Muscle layer of duodenum (tissue), 2 donors: ENCODE results near the gene SPAG16.

Experiments used
- H3K27ac ChIP-seq: one replicate; pipeline ENCODE4 v1.7.0; 2013; ENCODE audit warnings: mild to moderate bottlenecking, low read length
- H3K27me3 ChIP-seq: one replicate; pipeline ENCODE4 v1.7.0; 2013; ENCODE audit warnings: low read depth, mild to moderate bottlenecking, control low read depth, low read length
- H3K36me3 ChIP-seq, 2 donors: one replicate each; pipeline ENCODE4 v1.7.0; 2013; ENCODE audit warnings: low read length in 2 of 2, control low read depth in 1 of 2, mild to moderate bottlenecking in 1 of 2; ENCODE audit not compliant: insufficient read depth in 2 of 2, control insufficient read depth in 1 of 2
- H3K4me1 ChIP-seq, 2 donors: one replicate each; pipeline ENCODE4 v1.7.0; 2013; ENCODE audit warnings: low read length in 2 of 2, mild to moderate bottlenecking in 2 of 2, control low read depth in 1 of 2, moderate library complexity in 1 of 2; ENCODE audit not compliant: insufficient read depth in 2 of 2, control insufficient read depth in 1 of 2
- H3K4me3 ChIP-seq, 2 donors: one replicate each; pipeline ENCODE4 v1.7.0; 2013; ENCODE audit warnings: low read length in 2 of 2, low read depth in 1 of 2, mild to moderate bottlenecking in 1 of 2
- H3K9me3 ChIP-seq, 2 donors: one replicate each; pipeline ENCODE4 v1.7.0; 2013; ENCODE audit warnings: low read length in 2 of 2, control low read depth in 1 of 2, mild to moderate bottlenecking in 1 of 2; ENCODE audit not compliant: control insufficient read depth in 1 of 2
- donor health status: healthy.

Gene SPAG16

GRCh38 chr2:213847316-213847715 is 563.1 kb downstream of the SPAG16 start:
- H3K4me1 ChIP-seq: no peaks in the 10 kb centered on the region
- no peaks in the 10 kb centered on the region for H3K9me3 ChIP-seq
- no peak overlapping the region for H3K4me3 ChIP-seq
- no peaks in the 10 kb centered on the region for H3K27me3 ChIP-seq
- H3K36me3 ChIP-seq: no peaks in the 10 kb centered on the region
- no peak overlapping the region for H3K27ac ChIP-seq

DNA sequence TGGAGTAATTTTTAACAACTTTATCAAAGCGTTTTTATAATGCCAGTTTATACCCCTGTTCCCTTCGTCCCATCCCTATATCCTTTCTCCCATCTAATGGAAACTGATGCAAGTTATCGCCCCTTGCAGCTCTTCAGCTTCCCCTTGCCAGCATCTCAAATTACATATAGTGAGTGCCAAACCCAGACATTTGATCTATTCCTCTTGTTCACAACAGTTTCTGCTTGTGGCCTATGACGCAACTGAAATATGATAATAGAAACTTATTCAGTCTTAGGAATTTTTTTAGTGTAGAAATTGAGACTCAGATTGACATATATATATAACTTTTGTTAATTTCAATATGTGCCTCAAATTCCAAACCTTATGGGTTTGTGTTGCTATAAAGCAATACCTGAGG is 564.4 kb downstream of the SPAG16 start:
- Histone ChIP-seq H3K9me3 (no peaks in the 10 kb centered on the region), H3K4me1 (no peaks in the 10 kb centered on the region), H3K4me3 (no peak overlapping the region), H3K27ac (no peak overlapping the region), H3K36me3 (no peaks in the 10 kb centered on the region), H3K27me3 (no peaks in the 10 kb centered on the region)

- H3K27me3 ChIP-seq: no peaks in the 10 kb centered on the region
- H3K4me3 ChIP-seq: no peak overlapping the region
- no peaks in the 10 kb centered on the region for H3K4me1 ChIP-seq
- no peak overlapping the region for H3K27ac ChIP-seq
- H3K9me3 ChIP-seq: no peaks in the 10 kb centered on the region
- no peaks in the 10 kb centered on the region for H3K36me3 ChIP-seq
These were observed 577.4 kb downstream of the SPAG16 start for GRCh38 chr2:213861638-213862037.

GRCh38 chr2:213862407-213863076 is 578.3 kb downstream of the SPAG16 start:
- Histone ChIP-seq H3K27ac (no peak overlapping the region), H3K4me1 (no peaks in the 10 kb centered on the region), H3K9me3 (no peaks in the 10 kb centered on the region), H3K4me3 (no peak overlapping the region), H3K27me3 (no peaks in the 10 kb centered on the region), H3K36me3 (no peaks in the 10 kb centered on the region)

DNA sequence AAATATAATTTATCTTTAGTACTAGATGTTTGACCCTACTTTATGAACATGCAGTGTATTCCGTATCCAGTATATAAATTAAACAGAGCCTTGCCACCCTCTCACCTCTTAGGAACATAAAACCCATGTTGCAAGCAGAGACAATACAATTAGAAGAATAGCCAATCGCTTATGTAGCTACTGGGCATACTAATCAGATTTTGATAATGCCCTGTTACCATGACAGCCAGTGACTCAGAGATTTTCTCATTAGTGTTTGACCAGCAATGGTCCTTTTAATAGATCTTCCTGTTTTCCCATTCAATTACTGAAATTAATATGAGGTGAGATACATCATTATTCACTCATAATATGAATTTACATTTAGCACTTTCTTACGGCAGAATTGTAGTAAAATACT is 579.3 kb downstream of the SPAG16 start:
- H3K4me1 ChIP-seq: no peaks in the 10 kb centered on the region
- H3K4me3 ChIP-seq: no peak overlapping the region
- no peak overlapping the region for H3K27ac ChIP-seq
- H3K36me3 ChIP-seq: no peaks in the 10 kb centered on the region
- H3K27me3 ChIP-seq: no peaks in the 10 kb centered on the region
- no peaks in the 10 kb centered on the region for H3K9me3 ChIP-seq

GRCh38 chr2:213868526-213868925 is 584.3 kb downstream of the SPAG16 start:
- Histone ChIP-seq H3K27ac (no peak overlapping the region), H3K4me1 (no peaks in the 10 kb centered on the region), H3K27me3 (no peaks in the 10 kb centered on the region), H3K36me3 (no peaks in the 10 kb centered on the region), H3K4me3 (no peak overlapping the region), H3K9me3 (no peaks in the 10 kb centered on the region)

DNA sequence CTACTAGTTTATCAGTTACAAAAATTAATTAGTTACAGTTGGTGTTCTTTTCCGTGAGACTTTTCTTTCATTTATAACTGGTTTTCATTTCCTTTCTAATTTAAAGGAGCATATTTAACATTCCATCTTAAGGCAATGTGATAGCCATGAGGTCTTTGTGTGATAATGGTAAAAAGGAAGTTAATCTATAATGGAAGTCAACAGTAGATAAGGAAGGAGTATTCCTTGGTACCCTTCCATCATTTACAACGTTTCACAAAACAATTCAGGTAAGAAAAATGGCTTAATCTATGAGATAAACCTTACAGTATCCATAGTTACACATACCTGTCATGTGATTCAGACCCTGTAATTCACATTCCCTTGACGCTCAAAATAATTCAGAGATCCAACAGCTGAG is 601.2 kb downstream of the SPAG16 start:
- no peaks in the 10 kb centered on the region for H3K27me3 ChIP-seq
- no peaks in the 10 kb centered on the region for H3K36me3 ChIP-seq
- peaks cover 0 to 3% of the 10 kb centered on the region in 2 donors for H3K9me3 ChIP-seq
- no peaks in the 10 kb centered on the region for H3K4me1 ChIP-seq
- H3K27ac ChIP-seq: no peak overlapping the region
- no peak overlapping the region for H3K4me3 ChIP-seq

DNA sequence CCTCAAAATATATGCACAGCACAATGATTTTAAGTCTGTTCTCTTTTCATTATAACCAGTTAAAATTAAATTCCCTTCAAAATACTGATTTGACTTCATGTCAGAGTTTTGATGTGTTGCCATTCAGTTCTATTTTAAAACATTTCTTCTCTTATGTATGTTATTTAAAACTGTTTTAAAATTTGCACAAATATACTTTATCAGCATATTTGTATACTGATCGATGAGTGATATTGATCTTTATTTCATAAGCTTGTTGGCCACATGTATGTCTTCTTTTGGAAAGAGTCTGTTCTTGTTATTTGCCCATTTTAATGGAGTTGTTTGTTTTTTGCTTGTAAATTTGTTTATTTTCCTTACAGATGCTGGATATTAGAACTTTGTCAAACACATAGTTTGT is 630.2 kb downstream of the SPAG16 start:
- no peaks in the 10 kb centered on the region for H3K36me3 ChIP-seq
- no peak overlapping the region for H3K27ac ChIP-seq
- H3K27me3 ChIP-seq: no peaks in the 10 kb centered on the region
- peaks cover 0 to 14% of the 10 kb centered on the region in 2 donors for H3K9me3 ChIP-seq
- H3K4me1 ChIP-seq: no peaks in the 10 kb centered on the region
- no peak overlapping the region for H3K4me3 ChIP-seq

DNA sequence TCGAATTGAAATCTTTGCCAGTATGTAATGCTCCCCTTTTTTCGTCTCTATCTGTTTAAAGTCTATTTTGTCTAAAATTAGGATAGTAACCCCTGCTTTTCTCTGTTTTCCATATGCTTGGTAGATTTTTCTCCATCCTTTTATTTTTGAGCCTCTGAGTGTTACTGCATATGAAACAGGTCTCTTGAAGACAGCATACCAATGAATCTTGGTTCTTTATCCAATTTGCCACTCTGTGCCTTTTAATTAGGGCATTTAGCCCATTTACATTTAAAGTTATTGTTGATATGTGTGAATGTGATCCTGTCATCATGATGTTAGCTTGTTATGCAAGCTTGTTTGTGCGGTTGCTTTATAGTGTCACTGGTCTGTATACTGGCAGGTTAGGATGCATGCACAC is 635.8 kb downstream of the SPAG16 start:
- no peak overlapping the region for H3K27ac ChIP-seq
- H3K4me3 ChIP-seq: peak overlapping the region in 1 of 2 donors; percentile 19
- no peaks in the 10 kb centered on the region for H3K4me1 ChIP-seq
- H3K27me3 ChIP-seq: no peaks in the 10 kb centered on the region
- H3K36me3 ChIP-seq: no peaks in the 10 kb centered on the region
- H3K9me3 ChIP-seq: peaks cover 6 to 29% of the 10 kb centered on the region in 2 donors

DNA sequence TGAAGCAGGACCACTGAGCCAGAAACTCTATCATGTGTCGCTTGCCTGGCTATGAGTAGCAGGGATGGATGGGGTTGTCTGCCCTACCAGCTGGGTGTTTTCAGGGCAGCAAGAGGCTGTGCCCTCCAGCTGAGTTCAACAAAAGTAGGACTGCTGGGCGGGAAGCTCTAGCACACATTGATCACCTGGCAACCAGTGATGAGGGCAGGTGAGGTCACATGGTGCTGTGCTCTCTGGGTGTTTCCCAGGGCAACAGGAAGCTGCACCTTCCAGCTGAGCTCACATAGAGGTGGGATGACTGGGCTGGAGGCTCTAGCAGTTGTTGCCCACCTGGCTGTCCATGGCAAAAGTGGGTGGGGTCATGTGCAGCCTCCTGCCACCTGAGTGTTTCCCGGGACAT is 639.3 kb downstream of the SPAG16 start:
- H3K27ac ChIP-seq: no peak overlapping the region
- H3K36me3 ChIP-seq: no peaks in the 10 kb centered on the region
- no peak overlapping the region for H3K4me3 ChIP-seq
- peaks cover 6 to 18% of the 10 kb centered on the region in 2 donors for H3K9me3 ChIP-seq
- no peaks in the 10 kb centered on the region for H3K4me1 ChIP-seq
- no peaks in the 10 kb centered on the region for H3K27me3 ChIP-seq

DNA sequence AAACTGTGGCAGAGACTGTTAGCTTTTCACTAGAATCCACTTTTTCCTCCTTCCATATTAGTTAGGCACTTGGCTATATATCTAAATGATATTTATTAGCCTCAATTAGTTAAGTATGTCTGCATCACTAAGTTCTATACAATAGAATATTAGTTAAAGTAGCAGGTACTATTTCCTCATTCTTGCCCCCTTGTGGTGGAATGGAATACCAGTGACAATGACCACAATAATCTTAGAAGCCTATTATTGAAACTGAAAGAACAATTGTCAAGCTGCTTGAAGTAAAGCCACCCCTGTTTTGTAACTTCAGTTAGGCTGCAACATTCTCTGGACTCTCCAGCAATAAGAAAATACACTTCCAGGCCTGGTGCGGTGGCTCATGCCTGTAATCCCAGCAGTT is 650.3 kb downstream of the SPAG16 start:
- Histone ChIP-seq H3K9me3 (no peaks in the 10 kb centered on the region), H3K27me3 (no peaks in the 10 kb centered on the region), H3K27ac (no peak overlapping the region), H3K36me3 (no peaks in the 10 kb centered on the region), H3K4me1 (no peaks in the 10 kb centered on the region), H3K4me3 (no peak overlapping the region)

DNA sequence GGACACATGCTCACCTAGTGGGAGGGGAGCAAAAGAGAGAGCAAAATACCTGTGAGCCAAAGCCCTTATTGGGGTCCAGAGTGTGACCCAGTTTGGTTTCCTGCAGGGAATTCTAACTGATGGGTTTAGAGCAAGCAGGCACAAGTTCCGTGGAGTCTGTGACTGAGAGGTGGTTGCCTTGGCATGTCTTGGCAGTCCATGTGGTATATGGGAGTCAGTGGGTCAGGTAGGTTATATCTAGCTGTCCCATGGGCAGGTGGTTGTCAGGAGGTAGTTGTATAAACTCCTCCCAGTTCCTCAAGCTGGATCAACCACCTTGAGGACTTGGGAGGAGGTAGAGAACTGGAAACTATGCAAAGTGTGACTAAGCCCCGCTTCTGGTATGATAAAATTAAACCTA is 673.8 kb downstream of the SPAG16 start:
- Histone ChIP-seq H3K4me3 (no peak overlapping the region), H3K36me3 (no peaks in the 10 kb centered on the region), H3K9me3 (no peaks in the 10 kb centered on the region), H3K4me1 (no peaks in the 10 kb centered on the region), H3K27me3 (no peaks in the 10 kb centered on the region), H3K27ac (no peak overlapping the region)
